Activated CD4-positive, alpha-beta T cell treated with anti-CD3 and anti-CD28 coated beads, Interleukin-2, amount 50 U/mL, for 4 hours (primary cell): Measurements from ENCODE around the gene NCOA7.
"Not testable (repeated sequence)": the region's sequence is repeated elsewhere in the genome, so short reads cannot be mapped to it uniquely, and the experiment has no call there.

Experiments
- DNase-seq, 2 experiments: peaks; one replicate each; pipeline ENCODE4 v3.0.0-alpha.2; 2020

Gene NCOA7

GRCh38 chr6:125884634-125885371 lies 94.0 kb downstream of the NCOA7 start:
- DNase-seq, result no peak

DNA sequence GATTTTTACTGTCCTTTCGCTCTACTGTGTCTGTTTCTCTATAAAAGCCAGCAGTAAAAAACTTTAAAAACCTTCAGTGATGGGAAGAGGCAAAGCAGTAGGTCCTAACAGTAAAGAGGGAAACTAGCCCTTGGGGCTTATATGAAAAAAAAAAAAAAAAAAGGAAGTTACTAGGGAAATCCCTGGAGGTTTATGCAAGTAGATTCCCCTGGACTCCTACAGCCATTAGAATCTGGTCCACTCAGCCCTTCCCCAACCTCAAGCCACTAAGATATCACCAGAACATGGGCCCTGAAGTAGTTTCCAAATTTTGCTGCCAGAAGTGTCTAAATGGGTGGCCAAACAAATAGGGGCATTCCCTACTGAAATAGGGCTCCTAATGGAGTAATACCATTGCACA lies 95.3 kb downstream of the NCOA7 start:
- DNase-seq, result no peak

GRCh38 chr6:125886914-125887313 lies 96.2 kb downstream of the NCOA7 start:
- no peak for DNase-seq

GRCh38 chr6:125887372-125887771 lies 96.6 kb downstream of the NCOA7 start:
- no peak for DNase-seq

- no peak for DNase-seq
Measured at GRCh38 chr6:125888989-125889656, 98.4 kb downstream of the NCOA7 start.

- DNase-seq, result no peak
Measured at GRCh38 chr6:125899726-125900182, 109.0 kb downstream of the NCOA7 start.

- peak; percentile 48 to 51 for DNase-seq
Measured at GRCh38 chr6:125904871-125905270, 114.1 kb downstream of the NCOA7 start.

- peak; percentile 45 to 47 for DNase-seq
Measured at GRCh38 chr6:125906158-125906998, 115.6 kb downstream of the NCOA7 start.

- no peak for DNase-seq
Measured at GRCh38 chr6:125910527-125910926, 119.8 kb downstream of the NCOA7 start.

DNA sequence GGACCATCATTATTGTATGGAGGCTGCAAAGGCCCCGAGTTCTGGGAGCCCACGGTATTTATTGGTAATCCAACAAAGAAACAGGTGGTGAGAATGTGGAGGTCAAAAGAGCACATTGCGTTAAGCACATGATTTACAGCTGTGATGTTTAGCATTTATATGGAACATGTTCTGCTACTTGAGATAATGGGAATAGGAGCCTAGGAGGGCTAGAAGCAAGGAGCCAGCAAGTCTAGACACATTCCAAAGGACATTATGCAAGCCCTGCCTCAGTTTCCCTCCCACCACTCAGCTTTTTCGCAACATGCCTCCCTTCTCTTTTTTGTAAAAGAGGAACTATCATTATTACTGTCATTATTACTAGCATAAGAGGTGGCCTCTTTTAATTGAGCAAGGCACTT lies 120.3 kb downstream of the NCOA7 start:
- DNase-seq, result not testable (repeated sequence)

DNA sequence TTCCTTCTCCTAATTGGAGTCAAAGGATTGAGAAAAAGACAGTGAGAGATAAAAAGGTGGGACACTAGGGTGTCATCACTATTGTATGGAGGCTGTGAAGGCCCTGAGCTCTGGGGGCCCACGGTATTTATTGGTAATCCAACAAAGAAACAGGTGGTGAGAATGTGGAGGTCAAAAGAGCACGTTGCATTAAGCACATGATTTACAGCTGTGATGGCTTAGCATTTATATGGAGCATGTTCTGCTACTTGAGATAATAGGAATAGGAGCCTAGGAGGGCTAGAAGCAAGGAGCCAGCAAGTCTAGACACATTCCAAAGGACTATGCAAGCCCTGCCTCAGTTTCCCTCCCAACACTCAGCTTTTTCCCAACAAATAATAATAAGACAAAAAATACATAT lies 121.7 kb downstream of the NCOA7 start:
- DNase-seq, result not testable (repeated sequence)

- DNase-seq, result no peak
Measured at GRCh38 chr6:125913145-125913544, 122.4 kb downstream of the NCOA7 start.

GRCh38 chr6:125913864-125914351 lies 123.1 kb downstream of the NCOA7 start:
- DNase-seq, result no peak

- no peak for DNase-seq
Measured at GRCh38 chr6:125918230-125918629, 127.5 kb downstream of the NCOA7 start.

DNA sequence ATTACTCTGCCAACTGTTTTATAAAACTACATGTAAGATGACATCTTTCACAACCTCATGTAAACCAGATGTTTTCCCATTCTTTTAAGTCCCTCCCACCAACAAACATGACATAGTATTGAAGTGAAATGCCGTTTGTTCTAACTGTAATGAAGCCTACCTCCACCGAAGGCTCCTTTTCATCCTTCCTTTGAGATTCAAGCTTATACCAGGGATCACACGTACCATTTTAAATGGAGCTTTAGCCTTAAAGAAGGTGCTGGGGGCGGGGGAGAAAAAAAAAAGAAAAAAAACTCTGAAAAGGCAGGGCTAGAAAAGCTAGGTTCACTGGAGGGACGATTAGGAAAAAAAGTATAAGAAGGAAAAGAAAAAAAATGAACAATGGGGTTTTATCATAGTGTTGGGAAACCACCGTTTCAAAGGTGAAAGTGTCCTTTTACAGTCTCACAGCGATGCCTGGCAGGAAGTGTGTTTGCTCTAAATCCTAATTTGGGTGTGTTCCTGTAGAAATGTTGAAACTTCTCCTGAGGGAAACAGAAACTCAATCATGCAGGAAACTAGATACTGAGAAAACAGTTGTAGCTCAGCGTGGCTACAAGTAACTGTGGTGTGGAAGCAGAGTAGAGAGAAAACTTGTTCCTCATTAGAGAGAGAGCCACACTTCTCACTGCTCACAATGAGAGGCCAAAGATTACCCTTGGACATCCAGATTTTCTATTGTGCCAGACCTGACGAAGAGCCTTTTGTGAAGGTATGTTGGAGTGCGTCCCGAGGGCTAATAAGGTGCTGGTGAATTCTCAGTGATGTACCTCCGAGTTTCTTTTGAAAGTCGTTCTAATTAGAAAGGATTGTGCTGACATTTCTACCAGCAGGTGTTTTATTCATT lies 128.2 kb downstream of the NCOA7 start:
- peak; percentile 24 to 48 for DNase-seq

- DNase-seq, result no peak
Measured at GRCh38 chr6:125919618-125920017, 128.9 kb downstream of the NCOA7 start.

- no peak for DNase-seq
Measured at GRCh38 chr6:125922322-125922860, 131.6 kb downstream of the NCOA7 start.

DNA sequence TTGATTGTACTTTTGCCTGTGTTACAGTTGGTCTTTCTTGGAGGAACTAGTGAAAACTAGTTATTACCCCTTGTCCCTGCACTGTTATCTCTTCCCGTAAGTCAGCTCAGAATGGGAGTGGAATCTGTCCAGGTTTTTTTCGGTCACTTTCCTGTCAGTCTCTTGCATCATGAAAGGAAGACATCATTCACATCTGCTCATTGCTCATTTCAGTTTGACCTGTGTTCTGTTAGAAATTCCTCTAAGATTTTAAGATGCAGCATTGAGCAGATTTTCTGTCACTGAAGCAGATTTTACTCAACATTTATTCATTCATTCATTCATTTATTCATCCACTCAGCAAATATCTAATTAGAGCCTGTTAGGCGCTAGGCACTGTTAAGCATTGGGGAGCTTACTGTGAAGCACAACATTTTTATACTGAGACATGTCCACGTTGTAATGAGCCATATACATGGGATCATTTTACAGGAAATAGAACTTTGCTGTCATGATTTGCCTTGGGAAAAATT lies 132.7 kb downstream of the NCOA7 start:
- no peak for DNase-seq

DNA sequence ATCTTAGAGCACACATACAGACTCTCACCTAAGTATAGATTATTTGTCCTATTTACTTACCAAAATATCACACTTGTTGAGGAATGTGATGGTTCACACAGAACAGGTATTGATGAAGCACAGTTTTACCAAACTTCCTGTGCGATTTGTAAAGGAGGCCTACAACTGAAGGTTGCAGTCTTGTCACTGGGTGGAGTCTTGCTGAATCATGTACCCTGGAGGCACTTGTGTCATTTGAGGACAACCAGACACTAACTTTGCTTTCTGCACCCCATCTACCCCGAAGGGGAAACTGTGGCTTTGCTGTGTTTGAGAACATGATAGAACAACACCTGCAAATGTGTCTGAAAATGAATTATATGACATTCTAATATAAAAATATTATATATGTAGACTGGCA lies 133.4 kb downstream of the NCOA7 start:
- no peak for DNase-seq

- DNase-seq, result no peak
Measured at GRCh38 chr6:125924697-125925358, 134.1 kb downstream of the NCOA7 start.

DNA sequence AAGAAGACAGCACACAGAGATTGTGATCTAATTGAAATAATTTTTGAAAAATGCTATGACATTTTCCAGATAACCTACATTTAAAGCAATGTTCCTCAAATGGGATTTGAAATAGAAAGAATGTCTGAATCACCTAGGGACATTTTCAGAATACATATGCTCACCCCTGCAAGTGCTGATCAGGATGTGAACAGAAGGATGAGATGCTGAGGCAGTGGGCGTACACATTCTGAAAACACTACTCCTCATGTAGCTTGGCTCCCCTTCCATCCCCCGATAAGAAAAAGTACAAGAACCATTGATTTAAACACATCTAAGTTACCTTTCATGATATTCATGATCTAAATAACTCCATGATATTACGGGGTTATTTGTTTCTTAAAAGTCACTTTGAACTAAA lies 136.0 kb downstream of the NCOA7 start:
- DNase-seq, result no peak
